ENCODE measurements around the gene ZDHHC3. TPM values are rescaled to one million over a fixed set of nuclear protein-coding genes. Genes with fewer than 3 reads are reported as not detected.

The ZDHHC3 gene
- total RNA-seq, 2 donors from 2014 or later: 40.6 to 60.5 TPM

GRCh38 chr3:44890258-44890657 lies 85.7 kb downstream of the ZDHHC3 start:
- no peak for DNase-seq (ENCODE audit: low spot score)
- no peaks in the 10 kb centered on the region for H3K9me3 ChIP-seq
- no peak overlapping the region for H3K27ac ChIP-seq
- no peaks in the 10 kb centered on the region for H3K27me3 ChIP-seq
- no peak for TF ChIP-seq CTCF (IDR thresholded peaks at IDR 0.05)
- H3K4me3 ChIP-seq: no peak overlapping the region
- no peaks in the 10 kb centered on the region for H3K4me1 ChIP-seq
- H3K36me3 ChIP-seq: no peaks in the 10 kb centered on the region

- TF ChIP-seq CTCF (IDR thresholded peaks at IDR 0.05): no peak
- no peaks in the 10 kb centered on the region for H3K27me3 ChIP-seq
Measured at GRCh38 chr3:44887101-44887500, 88.9 kb downstream of the ZDHHC3 start.

GRCh38 chr3:44886561-44886960 lies 89.4 kb downstream of the ZDHHC3 start:
- no peak for TF ChIP-seq CTCF (IDR thresholded peaks at IDR 0.05)
- Histone ChIP-seq H3K27ac (no peak overlapping the region), H3K9me3 (no peaks in the 10 kb centered on the region), H3K27me3 (no peaks in the 10 kb centered on the region), H3K4me3 (no peak overlapping the region), H3K4me1 (no peaks in the 10 kb centered on the region), H3K36me3 (no peaks in the 10 kb centered on the region)
- DNase-seq (ENCODE audit: low spot score): no peak

More at GRCh38 chr3:44887101-44887500, 88.9 kb downstream of the ZDHHC3 start:
- Histone ChIP-seq H3K27ac (no peak overlapping the region), H3K4me1 (no peaks in the 10 kb centered on the region), H3K9me3 (no peaks in the 10 kb centered on the region), H3K4me3 (no peak overlapping the region), H3K36me3 (no peaks in the 10 kb centered on the region)
- DNase-seq (ENCODE audit: low spot score): no peak

GRCh38 chr3:44885618-44886017 lies 90.4 kb downstream of the ZDHHC3 start:
- Histone ChIP-seq H3K4me3 (no peak overlapping the region), H3K36me3 (no peaks in the 10 kb centered on the region), H3K4me1 (no peaks in the 10 kb centered on the region), H3K27ac (no peak overlapping the region), H3K27me3 (no peaks in the 10 kb centered on the region), H3K9me3 (no peaks in the 10 kb centered on the region)
- DNase-seq (ENCODE audit: low spot score): no peak
- no peak for TF ChIP-seq CTCF (IDR thresholded peaks at IDR 0.05)

- TF ChIP-seq CTCF (IDR thresholded peaks at IDR 0.05): no peak
- H3K27me3 ChIP-seq: no peaks in the 10 kb centered on the region
- H3K9me3 ChIP-seq: no peaks in the 10 kb centered on the region
- no peaks in the 10 kb centered on the region for H3K4me1 ChIP-seq
- H3K36me3 ChIP-seq: no peaks in the 10 kb centered on the region
- no peak overlapping the region for H3K27ac ChIP-seq
- DNase-seq (ENCODE audit: low spot score): no peak
- no peak overlapping the region for H3K4me3 ChIP-seq
Measured at GRCh38 chr3:44883999-44884431, 92.0 kb downstream of the ZDHHC3 start.

- DNase-seq (ENCODE audit: low spot score): no peak
- no peaks in the 10 kb centered on the region for H3K27me3 ChIP-seq
- TF ChIP-seq CTCF (IDR thresholded peaks at IDR 0.05): no peak
- no peak overlapping the region for H3K27ac ChIP-seq
- H3K36me3 ChIP-seq: no peaks in the 10 kb centered on the region
- no peaks in the 10 kb centered on the region for H3K4me1 ChIP-seq
- no peak overlapping the region for H3K4me3 ChIP-seq
- H3K9me3 ChIP-seq: no peaks in the 10 kb centered on the region
Measured at GRCh38 chr3:44883213-44883955, 92.6 kb downstream of the ZDHHC3 start.

All from right atrium auricular region (tissue), 2 donors.